WTC11 (cell line): ENCODE data around the gene GBA2. TPM values are rescaled to one million over a fixed set of nuclear protein-coding genes. Genes with fewer than 3 reads are reported as not detected.

Source experiments
- ATAC-seq: fragments of 200-7000 bp; cut with Tn5 transposase; 2 replicates; pipeline ENCODE4 v1.10.0; 2021; ENCODE audit warnings: mild to moderate bottlenecking, moderate library complexity
- CTCF ChIA-PET: fragments of 300-600 bp; sonication (Branson Sonifier 250); formaldehyde crosslinking; loops from one replicate; lab custom pipeline; 2021; ENCODE audit warnings: antibody characterized with exemption; lab: Charles Lee
- POLR2A ChIA-PET: fragments of 350-600 bp; sonication (Branson Sonifier 250); formaldehyde crosslinking; loops from one replicate; lab custom pipeline; 2021; ENCODE audit warnings: antibody characterized with exemption; lab: Charles Lee
- DNase-seq: peaks from one replicate; pipeline ENCODE4 v3.0.0; 2021; ENCODE audit warnings: low spot score
- H3K27ac Mint-ChIP-seq: 2 replicates; pipeline ENCODE4 v1.8.0; 2021; ENCODE audit warnings: mixed read lengths
- H3K27me3 Mint-ChIP-seq: 2 replicates; pipeline ENCODE4 v1.8.0; 2021; ENCODE audit warnings: low read depth, mild to moderate bottlenecking, moderate library complexity, mixed read lengths
- H3K36me3 Mint-ChIP-seq: 2 replicates; pipeline ENCODE4 v1.8.0; 2021; ENCODE audit warnings: mixed read lengths
- H3K4me1 Mint-ChIP-seq: 2 replicates; pipeline ENCODE4 v1.8.0; 2022; ENCODE audit warnings: mixed read lengths
- H3K4me3 Mint-ChIP-seq: 2 replicates; pipeline ENCODE4 v1.8.0; 2021; ENCODE audit warnings: mild to moderate bottlenecking, moderate library complexity, mixed read lengths
- H3K9me3 Mint-ChIP-seq: 2 replicates; pipeline ENCODE4 v1.8.0; 2021; ENCODE audit warnings: mixed read lengths
- CBFB ChIP-seq: sonication (generic); formaldehyde crosslinking; IDR thresholded peaks from 2 replicates; pipeline ENCODE4 v1.8.1; 2022; ENCODE audit warnings: mild to moderate bottlenecking, low read depth, missing genetic modification reagents
- CTCF ChIP-seq: fragments of 200-600 bp; IDR thresholded peaks from 2 replicates; pipeline ENCODE4 v1.8.0; 2022; ENCODE audit warnings: antibody characterized with exemption
- ESRRA ChIP-seq: sonication (generic); formaldehyde crosslinking; IDR thresholded peaks from 2 replicates; pipeline ENCODE4 v1.8.1; 2022; ENCODE audit warnings: mild to moderate bottlenecking, missing genetic modification reagents, borderline replicate concordance
- JAZF1 ChIP-seq: fragments of 250-450 bp; sonication (Bioruptor Pico); IDR thresholded peaks from 2 replicates; pipeline ENCODE4 v1.9.0; 2021; ENCODE audit warnings: moderate library complexity, mild to moderate bottlenecking, inconsistent platforms
- JUN ChIP-seq: sonication (generic); formaldehyde crosslinking; IDR thresholded peaks from 2 replicates; pipeline ENCODE4 v1.8.0; 2023; ENCODE audit warnings: mild to moderate bottlenecking, missing genetic modification reagents
- KAT7 ChIP-seq: sonication (generic); formaldehyde crosslinking; IDR thresholded peaks from 2 replicates; pipeline ENCODE4 v1.8.1; 2023; ENCODE audit warnings: missing genetic modification reagents, mild to moderate bottlenecking, borderline replicate concordance
- MAX ChIP-seq: sonication (generic); formaldehyde crosslinking; IDR thresholded peaks from 2 replicates; pipeline ENCODE4 v1.8.0; 2022; ENCODE audit warnings: mild to moderate bottlenecking, missing genetic modification reagents
- NR2C2 ChIP-seq: sonication (generic); formaldehyde crosslinking; IDR thresholded peaks from 2 replicates; pipeline ENCODE4 v1.8.0; 2022; ENCODE audit warnings: mild to moderate bottlenecking, missing genetic modification reagents
- OVOL2 ChIP-seq: fragments of 250-450 bp; sonication (Bioruptor Pico); IDR thresholded peaks from 2 replicates; pipeline ENCODE4 v1.9.0; 2021; ENCODE audit warnings: mild to moderate bottlenecking, borderline replicate concordance
- SMAD3 ChIP-seq: sonication (generic); formaldehyde crosslinking; IDR thresholded peaks from 2 replicates; pipeline ENCODE4 v1.8.0; 2022; ENCODE audit warnings: missing genetic modification reagents, mild to moderate bottlenecking, borderline replicate concordance
- SP1 ChIP-seq: sonication (generic); formaldehyde crosslinking; conservative IDR thresholded peaks from 2 replicates; pipeline ENCODE4 v1.8.1; 2022; ENCODE audit warnings: missing genetic modification reagents
- TEAD1 ChIP-seq: sonication (generic); formaldehyde crosslinking; IDR thresholded peaks from 2 replicates; pipeline ENCODE4 v1.8.0; 2022; ENCODE audit warnings: mild to moderate bottlenecking, missing genetic modification reagents
- USF2 ChIP-seq: sonication (generic); formaldehyde crosslinking; IDR thresholded peaks from 2 replicates; pipeline ENCODE4 v1.8.1; 2023; ENCODE audit warnings: mild to moderate bottlenecking, missing genetic modification reagents, moderate library complexity
- ZNF121 ChIP-seq: sonication (generic); formaldehyde crosslinking; IDR thresholded peaks from 2 replicates; pipeline ENCODE4 v1.8.0; 2023; ENCODE audit warnings: missing genetic modification reagents
- ZNF138 ChIP-seq: sonication (generic); formaldehyde crosslinking; conservative IDR thresholded peaks from 2 replicates; pipeline ENCODE4 v1.8.1; 2022; ENCODE audit warnings: mild to moderate bottlenecking, moderate library complexity, missing genetic modification reagents
- ZNF263 ChIP-seq: sonication (generic); formaldehyde crosslinking; IDR thresholded peaks from 2 replicates; pipeline ENCODE4 v1.8.1; 2022; ENCODE audit warnings: low read depth, mild to moderate bottlenecking, moderate library complexity, missing genetic modification reagents
- ZNF281 ChIP-seq: sonication (generic); formaldehyde crosslinking; IDR thresholded peaks from 2 replicates; pipeline ENCODE4 v1.8.0; 2023; ENCODE audit warnings: mild to moderate bottlenecking, missing genetic modification reagents
- ZNF423 ChIP-seq: fragments of 250-450 bp; sonication (Bioruptor Pico); IDR thresholded peaks from 2 replicates; pipeline ENCODE4 v2.1.2; 2022; ENCODE audit warnings: mild to moderate bottlenecking, moderate library complexity
- ZNF512 ChIP-seq: sonication (generic); formaldehyde crosslinking; IDR thresholded peaks from 2 replicates; pipeline ENCODE4 v1.8.1; 2022; ENCODE audit warnings: missing genetic modification reagents, borderline replicate concordance
- ZSCAN18 ChIP-seq: fragments of 250-450 bp; sonication (Bioruptor Pico); IDR thresholded peaks from 2 replicates; pipeline ENCODE4 v2.1.2; 2022; ENCODE audit warnings: mild to moderate bottlenecking, moderate library complexity
- total RNA-seq: library from RNA; stranded (reverse); gene quantifications from 3 replicates; pipeline ENCODE4 v1.2.3, GENCODE V29; 2021

GBA2 gene
- total RNA-seq, 1 experiment from 2014 or later, result 104 TPM

- ATAC-seq, result no peak
- POLR2A ChIA-PET, result interaction anchor here (0.7 to 1.7 kb wide), 9 partner anchors 10 to 1058 kb away, joined by 3 to 10 read pairs (median 5); partner anchors contain the start of genes ARHGEF39, CREB3 and TLN1
These were observed 53.1 kb downstream of the GBA2 start for GRCh38 chr9:35695943-35696401.

More at GRCh38 chr9:35695943-35696401, 53.1 kb downstream of the GBA2 start:
- H3K27me3 Mint-ChIP-seq, result no peaks in the 10 kb centered on the region
- no peak for DNase-seq
- H3K4me3 Mint-ChIP-seq, result no peak overlapping the region
- peaks cover 12% of the 10 kb centered on the region for H3K36me3 Mint-ChIP-seq
- CTCF ChIA-PET, result interaction anchor here (0.7 to 6.8 kb wide), 44 partner anchors 9 to 584 kb away, joined by 3 to 127 read pairs (median 5); partner anchors contain the start of genes ARHGEF39, CCDC107, CREB3 and GBA2
- H3K4me1 Mint-ChIP-seq, result peaks cover 7% of the 10 kb centered on the region
- no peak for TF ChIP-seq MAX
- no peak for TF ChIP-seq SMAD3 (CRISPR knock-in tag)
- no peak for TF ChIP-seq USF2 (CRISPR knock-in tag)
- no peak for TF ChIP-seq OVOL2 (CRISPR knock-in tag)
- TF ChIP-seq ZNF121 (CRISPR knock-in tag), result no peak
- no peak for TF ChIP-seq JUN (CRISPR knock-in tag)
- TF ChIP-seq ZNF423 (CRISPR knock-in tag), result no peak
- TF ChIP-seq NR2C2 (CRISPR knock-in tag), result no peak
- TF ChIP-seq CTCF, result no peak
- TF ChIP-seq ESRRA (CRISPR knock-in tag), result no peak
- no peak for TF ChIP-seq CBFB (CRISPR knock-in tag)
- TF ChIP-seq ZNF512 (CRISPR knock-in tag), result no peak
- TF ChIP-seq ZNF263 (CRISPR knock-in tag), result no peak
- no peak for TF ChIP-seq ZNF281
- TF ChIP-seq TEAD1 (CRISPR knock-in tag), result no peak
- no peak for TF ChIP-seq JAZF1 (CRISPR knock-in tag)
- no peak for TF ChIP-seq SP1 (CRISPR knock-in tag)
- no peak for TF ChIP-seq ZSCAN18
- no peak for TF ChIP-seq ZNF138 (CRISPR knock-in tag)
- no peak for TF ChIP-seq KAT7 (CRISPR knock-in tag)
- H3K9me3 Mint-ChIP-seq, result no peaks in the 10 kb centered on the region
- no peak overlapping the region for H3K27ac Mint-ChIP-seq
